H7 (cell line): ENCODE results near the gene MAOA. TPM values are rescaled to one million over a fixed set of nuclear protein-coding genes. Genes with fewer than 3 reads are reported as not detected.
A peak's percentile ranks its signal among the peaks of the same experiment; 100 is the strongest.
"Not testable (repeated sequence)": the region's sequence is repeated elsewhere in the genome, so short reads cannot be mapped to it uniquely, and the experiment has no call there.

Experiments
- DNase-seq: peaks from one replicate; pipeline ENCODE4 v3.0.0; 2012
- H3K27me3 ChIP-seq: 2 replicates; pipeline ENCODE4 v1.6.0; 2011; ENCODE audit warnings: mild to moderate bottlenecking, low read length; ENCODE audit not compliant: control insufficient read depth, insufficient read depth
- H3K36me3 ChIP-seq: replicated peaks from 2 replicates; pipeline ENCODE4 v1.5.1; 2011; ENCODE audit warnings: low read length; ENCODE audit not compliant: control insufficient read depth, insufficient read depth
- H3K4me3 ChIP-seq: 2 replicates; pipeline ENCODE4 v1.5.1; 2011; ENCODE audit warnings: low read depth, mild to moderate bottlenecking, control low read depth, low read length, moderate library complexity; ENCODE audit not compliant: insufficient read depth
- total RNA-seq: library from RNA; depleted of rRNA; stranded (reverse); fragments of >200 nt; shearing (Covaris generic); gene quantifications from 2 replicates; pipeline ENCODE4 v1.2.3, GENCODE V29; 2014; rRNA removed

MAOA gene
- total RNA-seq: 20.1 and 23.3 TPM in 2 replicates

GRCh38 chrX:43656005-43656494 lies at the start of gene MAOA:
Gene MAOA (plus strand): TSS chrX:43656299. CDS start chrX:43656342, 43 bp downstream.
- no peaks in the 10 kb centered on the region for H3K36me3 ChIP-seq
- peak within 1 kb of the TSS; percentile 71 for H3K4me3 ChIP-seq
- DNase-seq: peak; percentile 61
- peaks cover 10% of the 10 kb centered on the region; the same call in 1 of the 2 replicates for H3K27me3 ChIP-seq

GRCh38 chrX:43612400-43612799 lies 43.7 kb upstream of the MAOA start:
- Histone ChIP-seq H3K4me3 (no peak overlapping the region), H3K36me3 (no peaks in the 10 kb centered on the region)
- no peak for DNase-seq

DNA sequence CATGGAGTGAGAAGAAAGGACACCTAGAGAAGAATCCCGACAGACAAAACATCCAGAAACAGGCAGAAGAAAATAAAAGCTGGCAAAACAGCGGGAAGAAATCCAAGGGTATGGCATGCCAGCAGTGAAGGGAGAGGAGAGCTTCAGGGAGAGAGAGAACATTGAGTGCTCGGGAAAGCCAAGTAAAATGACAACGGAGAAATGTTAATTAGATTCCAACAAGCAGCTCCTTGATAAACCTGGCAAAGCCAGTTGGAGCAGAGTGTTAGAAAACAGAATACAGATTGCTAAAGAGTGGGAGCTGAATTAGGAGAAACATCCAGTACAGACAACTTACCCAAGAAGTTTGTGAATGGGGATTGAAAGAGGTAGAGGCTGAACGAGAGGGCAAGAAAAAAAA lies 40.4 kb upstream of the MAOA start:
- no peak for DNase-seq
- H3K27me3 ChIP-seq: no peaks in the 10 kb centered on the region
- H3K4me3 ChIP-seq: no peak overlapping the region
- H3K36me3 ChIP-seq: no peaks in the 10 kb centered on the region

More at GRCh38 chrX:43612400-43612799, 43.7 kb upstream of the MAOA start:
- H3K27me3 ChIP-seq: no peaks in the 10 kb centered on the region

DNA sequence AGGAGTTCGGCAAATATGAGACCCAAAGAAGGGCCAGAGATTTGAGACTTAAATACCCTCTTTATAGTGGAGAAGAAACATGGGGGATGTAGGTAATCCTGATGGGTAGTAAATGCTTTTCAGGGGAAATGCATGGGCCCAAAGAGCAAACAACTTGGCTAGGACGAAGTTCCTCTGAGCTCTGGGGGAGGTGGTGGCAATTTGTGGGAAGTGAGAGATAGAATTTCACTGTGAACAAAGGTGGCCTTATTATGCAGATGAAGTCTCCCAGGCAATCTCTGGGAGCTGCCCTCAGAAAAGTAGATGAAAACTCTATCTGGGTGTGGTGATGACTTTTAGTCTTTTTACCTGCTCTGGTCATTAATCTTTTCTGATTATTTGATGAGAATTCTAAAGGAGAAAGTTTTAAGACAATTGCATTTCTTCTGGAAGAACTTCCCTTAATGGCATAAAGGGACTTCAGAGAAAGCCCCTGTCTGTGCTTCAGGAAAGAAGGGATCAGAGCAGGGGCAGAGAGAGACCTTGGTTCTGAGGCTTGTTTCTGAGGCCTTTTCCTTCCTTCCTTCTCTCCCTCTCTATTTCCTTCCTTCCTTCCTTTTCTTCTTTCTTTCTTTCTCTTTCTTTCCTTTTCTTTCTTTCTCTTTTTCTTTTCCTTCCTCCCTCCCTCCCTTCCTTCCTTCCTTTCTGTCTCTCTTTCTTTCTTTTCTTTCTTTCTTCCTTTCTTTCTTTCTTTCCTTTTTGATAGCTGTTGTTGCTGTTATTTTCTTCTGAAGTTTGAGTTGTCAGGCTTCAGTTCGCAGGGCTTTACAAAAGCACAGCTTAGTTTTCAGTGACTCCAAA lies 37.5 kb upstream of the MAOA start:
- Histone ChIP-seq H3K36me3 (no peaks in the 10 kb centered on the region), H3K4me3 (no peak overlapping the region), H3K27me3 (no peaks in the 10 kb centered on the region)
- peak; percentile 64 for DNase-seq

GRCh38 chrX:43619861-43620260 lies 36.2 kb upstream of the MAOA start:
- DNase-seq, H3K27me3 ChIP-seq, H3K36me3 ChIP-seq, H3K4me3 ChIP-seq: not testable (repeated sequence)

- Histone ChIP-seq H3K36me3 (no peaks in the 10 kb centered on the region), H3K27me3 (0 out of 2 replicates have a peak, but pooled peaks cover 1% of the 10 kb centered on the region), H3K4me3 (no peak overlapping the region)
- no peak for DNase-seq
Measured at GRCh38 chrX:43627147-43627546, 29.0 kb upstream of the MAOA start.

DNA sequence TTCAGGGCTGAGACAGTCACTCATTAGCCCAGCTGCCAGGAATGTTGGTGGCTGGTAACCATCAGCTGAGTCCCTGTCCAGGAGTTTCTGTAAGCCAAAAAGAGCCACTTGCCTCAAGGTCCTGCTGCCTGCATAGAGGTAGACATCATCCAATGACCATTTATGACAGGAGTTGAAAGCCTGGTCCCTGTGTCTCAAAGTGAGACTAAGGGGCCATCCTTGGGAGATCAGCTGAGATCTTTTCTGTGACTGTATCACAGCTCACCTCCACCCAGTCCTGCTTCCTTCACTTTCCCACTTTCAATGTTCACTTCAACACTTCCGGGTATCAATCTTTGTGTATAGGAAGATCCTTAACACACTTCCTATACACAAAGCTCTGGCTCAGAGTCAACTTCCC lies 28.4 kb upstream of the MAOA start:
- DNase-seq: no peak
- H3K27me3 ChIP-seq: 0 out of 2 replicates have a peak, but pooled peaks cover 1% of the 10 kb centered on the region
- no peak overlapping the region for H3K4me3 ChIP-seq
- no peaks in the 10 kb centered on the region for H3K36me3 ChIP-seq

GRCh38 chrX:43629229-43629628 lies 26.9 kb upstream of the MAOA start:
- no peak for DNase-seq
- no peak overlapping the region for H3K4me3 ChIP-seq
- H3K36me3 ChIP-seq: no peaks in the 10 kb centered on the region
- peaks cover 3% of the 10 kb centered on the region; the same call in 1 of the 2 replicates for H3K27me3 ChIP-seq

GRCh38 chrX:43631841-43632240 lies 24.3 kb upstream of the MAOA start:
- Histone ChIP-seq H3K36me3 (no peaks in the 10 kb centered on the region), H3K4me3 (no peak overlapping the region), H3K27me3 (peaks cover 3% of the 10 kb centered on the region; the same call in 1 of the 2 replicates)
- DNase-seq: no peak

DNA sequence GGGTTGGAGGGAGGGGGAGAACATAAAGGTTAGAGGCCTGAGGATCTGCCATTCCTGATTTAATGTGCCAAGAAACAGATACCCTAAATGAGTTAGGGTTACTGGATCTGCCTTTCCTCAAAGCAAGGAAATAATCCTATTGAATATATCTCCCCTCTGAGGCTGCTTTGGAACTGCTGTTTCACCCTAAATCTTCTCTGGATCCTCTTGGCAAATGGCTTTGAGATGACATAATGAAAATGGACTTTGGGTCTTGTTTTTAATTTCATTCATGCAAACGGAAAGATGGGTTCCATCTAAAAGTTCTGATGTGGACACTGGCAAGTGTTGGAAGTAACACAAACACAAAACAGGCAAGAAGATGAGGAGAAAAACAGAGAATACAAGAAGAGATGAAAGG lies 23.0 kb upstream of the MAOA start:
- no peak for DNase-seq

GRCh38 chrX:43633757-43634156 lies 22.3 kb upstream of the MAOA start:
- DNase-seq: no peak
- peaks cover 3% of the 10 kb centered on the region; the same call in 1 of the 2 replicates for H3K27me3 ChIP-seq

More for the DNA sequence above, 23.0 kb upstream of the MAOA start:
- no peak overlapping the region for H3K4me3 ChIP-seq
- no peaks in the 10 kb centered on the region for H3K36me3 ChIP-seq
- H3K27me3 ChIP-seq: peaks cover 3% of the 10 kb centered on the region; the same call in 1 of the 2 replicates

GRCh38 chrX:43640482-43640881 lies 15.6 kb upstream of the MAOA start:
- no peaks in the 10 kb centered on the region for H3K36me3 ChIP-seq
- DNase-seq: no peak
- no peak overlapping the region for H3K4me3 ChIP-seq
- no peaks in the 10 kb centered on the region; the same call in 1 of the 2 replicates for H3K27me3 ChIP-seq

More at GRCh38 chrX:43633757-43634156, 22.3 kb upstream of the MAOA start:
- H3K4me3 ChIP-seq: no peak overlapping the region
- H3K36me3 ChIP-seq: no peaks in the 10 kb centered on the region

DNA sequence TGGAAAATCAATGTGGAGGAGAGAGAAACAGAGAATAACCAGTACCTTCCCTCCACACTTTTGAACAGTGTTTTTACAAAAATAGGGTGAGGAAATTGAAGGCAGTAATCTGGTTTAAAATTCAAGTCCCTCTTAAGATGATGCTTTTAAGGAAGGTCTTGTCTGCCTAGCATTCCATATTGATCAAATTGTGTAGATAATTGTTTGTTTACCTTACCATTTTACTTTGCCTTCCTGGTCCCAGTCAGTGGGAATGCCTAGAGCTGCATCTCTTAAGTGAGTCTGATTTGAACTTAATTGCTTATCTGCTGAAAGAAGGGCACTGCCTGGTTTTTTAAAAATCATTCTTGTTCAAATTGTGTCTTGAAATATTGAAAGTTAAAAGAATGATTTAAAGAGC lies 14.4 kb upstream of the MAOA start:
- H3K36me3 ChIP-seq: no peaks in the 10 kb centered on the region
- no peaks in the 10 kb centered on the region; the same call in 1 of the 2 replicates for H3K27me3 ChIP-seq
- no peak overlapping the region for H3K4me3 ChIP-seq
- DNase-seq: no peak

- Histone ChIP-seq H3K27me3 (no peaks in the 10 kb centered on the region), H3K36me3 (no peaks in the 10 kb centered on the region), H3K4me3 (no peak overlapping the region)
- no peak for DNase-seq
Measured at GRCh38 chrX:43643201-43643600, 12.9 kb upstream of the MAOA start.

GRCh38 chrX:43643662-43644061 lies 12.4 kb upstream of the MAOA start:
- DNase-seq: no peak
- Histone ChIP-seq H3K27me3 (no peaks in the 10 kb centered on the region), H3K36me3 (no peaks in the 10 kb centered on the region), H3K4me3 (no peak overlapping the region)
